KBM-7 (cell line): ENCODE data around the gene EIF2S2.

Source experiments
- DNase-seq: peaks from one replicate; pipeline ENCODE4 v3.0.0-alpha.2; 2015
- in situ Hi-C: fragments of 300-500 bp; cut with MboI; formaldehyde crosslinking; loops from 2 replicates; pipeline ENCODE4 v1.14.3; 2020; ENCODE audit warnings: low sequenced_read_pairs, low pct_unique_long_range_greater_than_20kb, mixed read lengths

Gene EIF2S2

GRCh38 chr20:34123309-34123708, 11.3 kb upstream of the EIF2S2 start:
- DNase-seq, result no peak
- in situ Hi-C loops, result no loop called here

- DNase-seq, result no peak
- in situ Hi-C loops, result no loop called here
Observed at GRCh38 chr20:34122274-34122980, 10.4 kb upstream of the EIF2S2 start.

GRCh38 chr20:34120213-34120612, 8.2 kb upstream of the EIF2S2 start:
- DNase-seq, result no peak
- in situ Hi-C loops, result no loop called here

- DNase-seq, result no peak
- in situ Hi-C loops, result no loop called here
Observed at GRCh38 chr20:34115232-34115631, 3.2 kb upstream of the EIF2S2 start.

GRCh38 chr20:34114809-34115208, 2.8 kb upstream of the EIF2S2 start:
- in situ Hi-C loops, result no loop called here
- DNase-seq, result no peak

- in situ Hi-C loops, result no loop called here
- DNase-seq, result no peak
Observed at GRCh38 chr20:34112600-34113101, 608 bp upstream of the EIF2S2 start.

- in situ Hi-C loops, result no loop called here
- DNase-seq, result peak; percentile 49
Observed at GRCh38 chr20:34110745-34111641, 1.1 kb downstream of the EIF2S2 start.

- in situ Hi-C loops, result no loop called here
Observed at GRCh38 chr20:34110025-34110744, 1.9 kb downstream of the EIF2S2 start.

GRCh38 chr20:34109442-34109841, 2.6 kb downstream of the EIF2S2 start:
- DNase-seq, result no peak
- in situ Hi-C loops, result no loop called here

More at GRCh38 chr20:34110025-34110744, 1.9 kb downstream of the EIF2S2 start:
- DNase-seq, result no peak

- in situ Hi-C loops, result no loop called here
- DNase-seq, result no peak
Observed at GRCh38 chr20:34108616-34109174, 3.3 kb downstream of the EIF2S2 start.

GRCh38 chr20:34105978-34106675, 5.9 kb downstream of the EIF2S2 start:
- in situ Hi-C loops, result no loop called here

GRCh38 chr20:34104059-34104458, 8.0 kb downstream of the EIF2S2 start:
- in situ Hi-C loops, result no loop called here
- DNase-seq, result no peak

More at GRCh38 chr20:34105978-34106675, 5.9 kb downstream of the EIF2S2 start:
- no peak for DNase-seq

GRCh38 chr20:34102342-34102741, 9.7 kb downstream of the EIF2S2 start:
- in situ Hi-C loops, result no loop called here
- DNase-seq, result no peak

- no peak for DNase-seq
- in situ Hi-C loops, result no loop called here
Observed at GRCh38 chr20:34100576-34100975, 11.5 kb downstream of the EIF2S2 start.

GRCh38 chr20:34099675-34100074, 12.4 kb downstream of the EIF2S2 start:
- in situ Hi-C loops, result no loop called here
- DNase-seq, result no peak

- no peak for DNase-seq
Observed at GRCh38 chr20:34098570-34098969, 13.5 kb downstream of the EIF2S2 start.

GRCh38 chr20:34096699-34097444, 15.2 kb downstream of the EIF2S2 start:
- in situ Hi-C loops, result no loop called here
- no peak for DNase-seq

More at GRCh38 chr20:34098570-34098969, 13.5 kb downstream of the EIF2S2 start:
- in situ Hi-C loops, result no loop called here

- in situ Hi-C loops, result no loop called here
- no peak for DNase-seq
Observed at GRCh38 chr20:34095825-34096224, 16.2 kb downstream of the EIF2S2 start.
